NOMO-1 (cell line): ENCODE measurements around the gene IRF3.
A peak's percentile ranks its signal among the peaks of the same experiment; 100 is the strongest.
"Not testable (repeated sequence)": the region's sequence is repeated elsewhere in the genome, so short reads cannot be mapped to it uniquely, and the experiment has no call there.

Experiments
- DNase-seq, 2 experiments: peaks; one replicate each; lab custom pipeline; 2025; ENCODE audit not compliant: unreplicated experiment in 2 of 2; lab: John Stamatoyannopoulos, UW

Gene IRF3

DNA sequence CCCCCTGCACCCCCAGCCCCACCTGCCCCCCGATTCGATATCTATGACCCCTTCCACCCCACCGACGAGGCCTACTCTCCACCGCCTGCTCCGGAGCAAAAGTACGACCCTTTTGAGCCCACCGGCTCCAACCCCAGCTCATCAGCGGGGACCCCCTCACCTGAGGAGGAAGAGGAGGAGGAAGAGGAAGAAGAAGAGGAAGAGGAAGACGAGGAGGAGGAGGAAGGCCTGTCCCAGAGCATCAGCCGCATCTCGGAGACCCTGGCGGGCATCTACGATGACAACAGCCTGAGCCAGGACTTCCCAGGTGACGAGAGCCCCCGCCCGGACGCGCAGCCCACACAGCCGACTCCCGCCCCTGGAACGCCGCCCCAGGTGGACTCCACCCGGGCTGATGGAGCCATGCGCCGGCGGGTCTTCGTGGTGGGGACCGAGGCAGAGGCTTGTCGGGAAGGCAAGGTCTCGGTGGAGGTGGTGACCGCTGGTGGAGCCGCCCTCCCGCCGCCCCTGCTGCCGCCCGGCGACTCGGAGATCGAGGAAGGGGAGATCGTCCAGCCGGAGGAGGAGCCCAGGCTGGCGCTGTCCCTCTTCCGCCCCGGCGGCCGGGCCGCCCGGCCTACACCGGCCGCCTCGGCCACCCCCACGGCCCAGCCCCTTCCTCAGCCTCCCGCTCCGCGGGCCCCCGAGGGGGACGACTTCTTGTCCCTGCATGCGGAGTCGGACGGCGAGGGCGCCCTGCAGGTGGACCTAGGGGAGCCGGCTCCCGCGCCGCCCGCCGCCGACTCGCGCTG, 14.4 kb downstream of the IRF3 start:
- DNase-seq = no peak

DNA sequence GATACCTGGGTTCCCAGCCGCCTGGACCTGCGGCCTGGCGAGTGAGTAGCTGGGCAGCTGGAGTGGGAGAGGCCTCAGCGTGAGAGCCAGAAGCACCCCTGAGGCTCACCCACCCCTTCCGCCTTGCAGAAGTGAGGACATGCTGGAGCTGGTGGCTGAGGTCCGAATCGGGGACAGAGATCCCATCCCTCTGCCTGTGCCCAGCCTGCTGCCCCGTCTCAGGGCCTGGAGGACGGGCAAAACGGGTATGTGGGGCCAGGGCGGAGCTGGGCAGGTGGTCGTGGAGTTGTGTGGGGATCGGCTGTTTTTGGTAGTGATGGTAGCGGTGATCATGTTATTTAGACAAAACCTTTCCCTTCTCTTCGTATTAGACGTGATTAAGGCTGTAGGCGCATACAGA, 19.1 kb downstream of the IRF3 start:
- DNase-seq = no peak

DNA sequence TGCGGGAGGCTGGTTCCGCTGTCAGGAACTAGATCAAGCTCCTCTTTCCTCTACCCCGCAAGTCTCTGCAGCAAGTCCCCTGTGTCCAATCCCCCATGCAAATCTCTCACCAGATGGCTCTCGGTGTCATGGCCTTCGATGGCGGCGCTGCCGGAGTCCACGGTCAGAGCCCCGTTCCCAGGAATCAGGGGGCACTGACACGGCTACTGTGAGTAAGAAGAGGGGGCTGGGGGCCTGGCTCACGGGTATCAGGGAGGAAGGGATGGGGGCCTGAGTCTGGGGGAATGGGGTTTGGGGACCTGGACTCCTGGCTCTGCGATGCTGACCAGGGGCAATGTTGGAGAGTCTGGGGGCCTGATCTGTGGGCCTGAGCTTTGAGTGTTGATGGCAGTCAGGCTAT, 19.7 kb downstream of the IRF3 start:
- DNase-seq = no peak

DNA sequence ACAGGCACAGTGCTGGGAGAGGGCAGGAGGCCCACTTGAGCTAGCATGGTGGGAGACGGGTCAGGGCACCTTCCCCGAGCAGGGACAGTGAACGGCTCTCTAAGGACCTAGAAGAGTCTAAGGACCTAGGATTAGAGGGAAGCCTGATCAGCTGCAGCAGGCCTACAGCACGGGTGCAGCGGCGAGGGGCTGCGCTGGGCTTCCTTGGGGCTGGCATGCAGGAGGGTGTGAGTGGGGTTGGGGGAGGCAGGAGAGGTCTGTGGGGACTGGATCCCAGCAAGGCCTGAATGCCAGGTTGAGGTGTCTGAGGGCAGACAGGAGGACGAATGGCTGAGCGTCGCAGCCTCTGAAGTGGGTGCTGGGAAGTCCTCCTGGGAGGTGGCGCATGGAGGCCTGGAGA, 20.1 kb downstream of the IRF3 start:
- no peak for DNase-seq

DNA sequence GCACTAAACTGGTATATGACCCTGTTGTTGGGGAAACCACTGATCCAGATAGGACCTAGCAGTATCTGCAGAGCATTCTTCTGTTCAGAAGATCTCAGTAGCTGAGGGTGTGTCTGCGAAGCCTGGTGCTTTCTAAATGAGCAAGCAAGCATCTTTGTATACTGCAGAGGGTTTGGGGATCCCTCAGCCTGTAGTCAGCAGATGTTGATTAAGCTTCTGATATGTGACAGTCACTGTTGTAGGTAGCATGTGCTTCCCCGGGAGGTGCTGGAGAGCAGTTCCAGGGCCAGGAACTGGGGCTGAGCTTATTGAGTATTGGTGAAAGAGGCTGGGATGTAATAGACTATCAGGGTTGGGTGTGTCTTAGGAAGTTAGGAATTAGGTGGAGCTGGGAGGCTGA, 22.2 kb downstream of the IRF3 start:
- no peak for DNase-seq

DNA sequence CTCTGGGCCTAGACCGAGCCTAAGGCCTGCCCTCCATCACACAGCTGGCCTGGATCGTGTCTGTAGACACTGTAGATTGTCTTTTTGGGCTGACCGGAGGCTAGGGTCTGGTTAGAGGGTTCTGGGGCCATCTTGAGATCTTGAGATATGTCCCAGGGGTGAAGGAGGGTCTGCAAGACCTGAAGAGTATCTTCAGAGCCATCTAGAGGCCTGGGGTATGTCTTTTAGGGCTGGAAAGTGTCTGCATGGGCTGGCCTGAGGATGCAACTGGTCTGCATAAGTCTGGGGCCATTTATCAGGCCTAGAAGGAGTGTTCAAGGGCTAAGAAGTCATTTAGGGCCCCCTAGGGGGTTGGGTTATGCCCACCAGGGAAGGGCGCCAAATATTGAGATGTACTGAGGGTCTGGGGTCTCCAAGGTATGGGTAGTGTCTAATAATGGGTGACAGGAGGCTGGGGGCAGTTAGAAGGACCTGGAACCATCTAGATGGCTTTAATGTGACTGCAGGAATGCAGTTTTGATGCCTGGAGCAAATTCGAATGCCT, 23.1 kb downstream of the IRF3 start:
- peak in 1 of 2 experiments; percentile 7 for DNase-seq

DNA sequence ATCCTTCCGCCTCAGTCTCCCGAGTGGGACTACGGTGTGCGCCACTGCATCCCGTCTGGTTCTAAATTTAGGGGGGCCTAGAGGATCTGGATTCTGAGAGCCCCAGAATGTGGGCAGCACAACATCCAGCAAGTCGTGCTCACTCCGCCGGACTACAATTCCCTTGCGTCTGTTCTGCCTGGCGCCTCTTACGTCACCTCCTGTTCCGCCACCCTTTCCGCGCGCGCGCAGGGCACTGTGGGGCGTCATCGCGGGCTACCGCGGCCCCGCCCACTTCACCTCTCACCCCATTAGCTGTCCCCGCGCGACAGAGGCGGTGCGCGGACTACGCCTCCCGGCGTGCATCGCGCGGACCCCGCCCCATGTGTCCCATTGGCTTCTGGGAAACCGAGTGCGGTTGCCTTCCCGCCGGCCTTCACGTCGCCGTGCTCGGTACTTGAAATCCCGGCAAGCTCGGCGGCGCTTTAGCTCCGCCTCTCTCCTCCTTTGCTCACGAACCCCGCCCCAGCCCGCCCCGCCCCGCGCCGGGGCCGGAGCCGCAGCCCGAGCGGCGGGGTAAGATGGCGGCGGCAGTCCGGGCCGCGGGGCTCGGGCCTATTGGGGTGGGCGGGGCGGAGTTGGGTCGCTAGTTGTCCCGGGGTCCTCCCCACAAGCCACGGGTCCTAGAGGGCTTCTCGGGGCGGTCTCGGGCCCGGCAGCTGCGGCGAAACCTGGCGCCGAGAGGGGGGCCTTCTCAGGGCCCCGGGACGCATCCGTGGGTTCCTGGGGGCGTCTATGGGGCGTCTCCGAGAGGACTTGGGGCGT, 23.8 kb downstream of the IRF3 start, which contains the start of gene SCAF1:
SCAF1 (plus strand) TSS at position 522 of the 804 bp plus-strand sequence. CDS start 2,818 bp downstream, outside the sequence.
- DNase-seq = peak; percentile 98 to 99

DNA sequence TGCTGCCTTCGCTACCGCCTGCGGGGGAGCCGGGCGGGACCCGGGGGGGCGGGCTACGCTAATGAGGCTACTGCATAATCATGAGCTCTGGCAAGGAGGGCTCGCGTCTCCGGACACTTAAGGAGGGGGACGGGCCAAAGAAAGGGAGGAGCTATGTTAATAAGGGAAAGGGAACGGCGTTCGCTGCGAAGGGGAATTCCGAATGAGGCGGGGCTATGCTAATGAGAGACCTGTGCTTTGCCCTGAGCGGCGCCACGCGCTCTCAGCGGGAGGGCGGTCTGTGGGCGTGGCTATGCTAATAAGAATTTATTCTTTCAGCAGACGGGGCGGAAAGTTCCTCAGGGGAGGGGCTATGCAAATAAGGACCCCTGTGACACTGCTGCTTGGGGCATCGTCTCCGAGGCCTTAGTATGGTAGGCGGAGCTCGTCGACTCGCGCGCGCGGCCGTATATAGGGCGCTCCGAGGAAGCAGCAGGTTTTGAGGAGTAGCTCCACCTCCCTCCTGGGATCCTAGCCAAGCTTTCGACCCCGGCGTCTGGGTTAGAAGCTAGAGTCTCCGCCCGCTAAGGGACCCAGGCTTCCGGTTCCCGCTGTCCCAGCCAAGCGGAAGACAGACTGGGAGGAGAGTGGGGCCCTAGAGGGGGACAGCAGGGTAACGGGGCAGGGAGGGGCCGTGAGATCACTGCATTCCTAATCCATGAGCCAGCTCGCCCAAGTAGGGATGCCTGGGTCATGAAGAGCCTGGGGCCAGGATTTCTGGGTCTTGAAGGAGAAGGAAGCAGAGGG, 25.4 kb downstream of the IRF3 start, which contains the start of gene RRAS:
RRAS (minus strand) TSS at position 31 of the 786 bp plus-strand sequence. CDS start 45 bp downstream, outside the sequence.
- peak; percentile 100 for DNase-seq

DNA sequence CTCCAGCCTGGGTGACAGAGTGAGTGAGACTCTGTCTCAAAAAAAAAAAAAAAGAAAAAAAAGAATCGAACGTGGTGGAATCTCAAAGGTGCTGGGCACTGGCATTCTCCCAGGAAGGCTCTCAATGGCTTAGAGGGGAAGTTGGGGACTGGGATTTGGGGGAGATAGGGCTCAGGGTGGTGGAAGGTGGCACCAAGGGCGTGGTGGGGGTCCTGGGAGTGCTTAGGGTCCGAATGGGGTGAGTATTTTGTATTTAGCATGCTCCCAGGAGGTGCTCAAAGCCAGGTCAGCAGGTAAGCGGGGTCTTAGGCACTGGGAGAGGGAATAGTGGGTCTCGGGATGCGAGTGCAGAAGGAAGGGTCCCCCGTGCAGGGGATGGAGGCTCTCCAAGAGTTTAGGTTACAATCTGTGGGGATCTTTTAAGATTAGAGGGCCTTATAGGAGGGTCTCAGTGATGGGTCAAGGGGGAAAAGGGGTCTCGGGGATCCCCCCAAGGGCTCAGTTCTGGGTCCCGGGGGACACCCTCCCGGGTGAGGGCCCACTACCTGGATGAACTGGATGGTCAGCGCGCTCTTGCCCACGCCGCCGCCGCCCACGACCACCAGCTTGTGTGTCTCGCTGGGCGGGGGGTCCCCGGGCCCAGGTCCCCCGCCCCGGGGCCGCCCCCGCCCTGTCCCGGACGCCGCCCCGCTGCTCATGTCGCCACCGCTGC, 26.1 kb downstream of the IRF3 start:
- DNase-seq = no peak

DNA sequence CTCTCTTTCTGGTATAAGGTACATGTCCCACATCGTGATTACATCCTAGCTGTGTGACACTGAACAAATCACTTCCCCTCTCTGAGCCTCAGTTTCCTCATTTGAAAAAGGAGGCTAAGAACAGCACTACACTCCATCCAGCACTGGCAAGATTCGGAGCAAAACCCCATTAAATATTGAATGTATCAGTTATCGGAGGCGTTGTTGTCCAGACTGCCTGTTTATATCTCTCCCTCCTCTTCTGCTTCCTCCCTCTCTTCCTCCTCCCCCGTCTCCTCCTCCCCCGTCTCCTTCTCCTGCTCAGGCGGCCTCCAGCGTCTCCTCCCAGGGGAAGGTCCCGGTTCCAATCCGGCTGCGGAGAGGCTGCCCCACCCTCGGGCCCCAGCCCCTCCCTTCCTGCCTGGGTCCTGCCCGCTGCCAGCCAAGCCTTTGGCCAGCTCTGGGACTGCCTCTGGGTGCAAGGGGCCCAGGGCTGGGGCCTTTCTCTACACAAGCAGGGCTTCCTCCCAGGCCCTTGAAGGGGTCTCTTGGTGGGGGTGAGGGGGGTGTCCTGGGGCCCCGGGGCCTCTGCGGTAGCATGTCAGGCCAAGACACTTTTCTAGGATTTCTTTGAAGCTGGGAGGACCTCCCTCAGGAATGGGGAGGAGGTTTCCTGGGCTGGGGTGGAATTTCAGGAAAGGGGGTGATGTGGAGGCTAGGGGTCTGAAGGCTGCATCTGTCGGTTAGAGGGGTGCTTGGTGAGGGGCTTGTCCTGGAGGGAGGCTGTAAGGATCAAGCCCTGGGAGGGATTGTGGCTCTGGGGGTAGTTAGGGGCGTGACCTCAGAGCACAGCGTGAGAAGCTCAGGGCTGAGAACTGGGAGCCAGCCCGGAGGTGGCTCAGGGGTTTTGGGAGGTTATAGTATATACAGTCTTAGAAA, 27.6 kb downstream of the IRF3 start:
- DNase-seq = peak; percentile 4 to 24

DNA sequence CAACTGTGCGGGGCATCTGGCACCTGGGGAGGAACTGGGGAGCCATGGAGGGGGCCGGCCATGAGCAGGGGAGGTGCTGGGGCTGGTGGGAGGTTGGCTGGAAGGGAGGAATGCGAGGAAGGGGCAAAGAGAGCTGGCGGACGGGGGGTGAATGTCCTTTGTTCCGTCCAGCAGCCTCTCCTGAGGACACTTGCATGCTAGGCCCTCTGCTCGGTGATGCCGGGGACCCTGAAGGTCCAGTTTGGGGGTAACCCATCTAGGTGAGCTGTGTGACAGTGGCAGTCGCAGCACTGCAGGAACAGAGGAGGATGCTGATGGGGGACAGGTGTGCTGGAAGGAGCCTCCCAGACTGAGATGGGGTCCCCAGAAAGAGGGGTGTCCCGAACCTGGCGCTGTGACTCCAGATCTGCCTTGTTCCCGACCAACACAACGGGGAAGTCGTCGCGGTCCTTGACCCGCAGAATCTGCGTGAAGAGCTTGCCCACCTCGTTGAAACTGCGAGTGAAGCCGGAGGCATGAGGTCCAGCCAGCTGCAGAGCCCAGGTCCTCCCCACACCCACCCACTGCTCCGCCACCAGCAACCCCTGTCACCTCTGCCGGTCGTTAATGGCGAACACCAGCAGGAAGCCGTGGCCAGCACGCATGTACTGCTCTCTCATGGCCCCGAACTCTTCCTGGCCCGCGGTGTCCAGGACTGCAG, 29.3 kb downstream of the IRF3 start:
- no peak for DNase-seq

DNA sequence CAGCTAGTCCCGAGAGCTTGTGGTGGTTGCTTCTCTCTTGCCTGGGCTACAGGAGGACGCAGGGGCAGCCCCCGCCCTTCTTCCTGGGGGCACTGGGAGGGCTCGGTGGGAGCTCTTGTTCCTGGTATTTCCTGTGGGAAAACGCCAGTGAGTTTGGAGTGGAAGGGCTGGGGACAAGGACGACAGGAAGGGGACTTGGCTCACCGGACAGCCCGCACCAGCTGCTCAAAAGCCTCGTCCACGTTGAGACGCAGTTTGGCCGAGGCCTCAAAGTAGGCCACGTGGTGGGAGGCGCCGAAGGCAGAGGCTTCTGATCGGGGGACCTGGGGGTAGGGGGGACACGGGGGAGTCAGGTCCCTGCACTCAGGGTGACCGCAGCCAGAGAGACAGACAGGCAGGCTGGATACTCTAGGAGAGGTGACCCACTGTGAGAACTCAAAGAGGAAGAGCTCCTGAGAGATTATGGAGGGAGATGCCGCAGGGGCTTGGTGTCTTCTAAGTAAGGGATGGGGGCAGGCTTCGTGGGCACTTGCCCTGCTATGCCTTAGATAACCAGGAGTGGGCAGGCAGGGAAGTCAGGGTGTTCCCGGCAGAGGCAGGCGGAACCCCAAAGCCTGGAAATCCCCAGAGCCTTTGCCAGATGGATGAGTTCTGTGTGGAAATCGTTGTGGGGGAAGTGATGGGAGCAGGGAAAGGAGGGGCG, 30.0 kb downstream of the IRF3 start:
- no peak for DNase-seq

DNA sequence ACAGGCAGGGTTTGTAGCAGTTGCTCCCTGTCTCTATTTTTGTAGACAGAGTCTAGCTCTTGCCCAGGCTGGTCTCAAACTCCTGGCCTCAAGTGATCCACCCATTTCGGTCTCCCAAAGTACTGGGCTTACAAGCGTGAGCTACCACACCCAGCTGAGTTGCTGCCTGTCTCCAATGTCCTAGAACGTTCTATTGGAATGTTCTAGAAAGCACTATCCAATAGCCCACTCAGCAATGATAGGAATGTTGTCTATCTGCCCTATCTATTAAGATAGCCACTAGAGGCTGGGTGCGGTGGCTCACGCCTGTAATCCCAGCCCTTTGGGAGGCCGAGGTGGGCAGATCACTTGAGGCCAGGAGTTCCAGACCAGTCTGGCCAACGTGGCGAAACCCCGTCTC, 32.4 kb downstream of the IRF3 start:
- not testable (repeated sequence) for DNase-seq

DNA sequence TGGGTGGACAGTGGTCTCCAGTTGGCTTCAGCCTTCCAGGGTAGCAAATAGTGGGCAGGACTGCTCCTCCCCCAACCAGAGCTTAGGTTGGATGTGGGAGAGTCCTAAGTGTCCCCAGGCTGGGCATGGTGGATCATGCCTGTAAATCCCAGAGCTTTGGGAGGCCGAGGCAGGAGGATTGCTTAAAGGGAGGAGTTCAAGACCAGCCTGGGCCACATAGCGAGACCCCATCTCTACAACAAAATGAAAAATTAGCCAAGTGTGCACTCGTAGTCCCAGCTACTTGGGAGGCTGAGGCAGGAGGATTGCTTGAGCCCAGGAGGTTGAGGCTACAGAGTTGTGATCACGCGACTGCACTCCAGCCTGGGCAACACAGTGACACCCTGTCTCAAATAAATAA, 33.1 kb downstream of the IRF3 start:
- no peak for DNase-seq

DNA sequence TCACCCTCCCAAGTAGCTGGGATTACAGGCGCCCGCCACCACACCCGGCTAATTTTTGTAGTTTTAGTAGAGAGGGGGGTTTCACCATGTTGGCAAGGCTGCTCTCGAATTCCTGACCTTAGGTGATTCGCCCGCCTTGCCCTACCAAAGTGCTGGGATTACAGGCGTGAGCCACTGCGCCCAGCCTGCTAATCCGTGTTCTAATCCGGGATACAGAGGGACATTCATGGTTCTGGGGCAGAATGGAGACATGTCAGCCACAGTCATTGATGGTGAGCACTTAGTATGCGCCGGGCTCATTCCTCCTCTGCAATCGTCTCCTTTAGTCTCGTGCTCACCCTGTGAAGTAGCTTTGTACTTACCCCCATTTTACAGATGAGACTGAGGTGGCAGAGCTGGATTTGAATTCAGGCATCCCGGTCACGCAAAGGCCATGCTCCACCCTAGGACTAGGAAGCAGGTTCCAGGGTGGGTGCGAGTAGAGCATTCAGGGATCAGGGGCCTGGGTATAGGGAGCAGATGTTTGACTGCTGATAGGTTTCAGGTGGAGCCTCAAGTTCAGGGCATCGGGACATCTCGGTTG, 34.0 kb downstream of the IRF3 start:
- DNase-seq = no peak

DNA sequence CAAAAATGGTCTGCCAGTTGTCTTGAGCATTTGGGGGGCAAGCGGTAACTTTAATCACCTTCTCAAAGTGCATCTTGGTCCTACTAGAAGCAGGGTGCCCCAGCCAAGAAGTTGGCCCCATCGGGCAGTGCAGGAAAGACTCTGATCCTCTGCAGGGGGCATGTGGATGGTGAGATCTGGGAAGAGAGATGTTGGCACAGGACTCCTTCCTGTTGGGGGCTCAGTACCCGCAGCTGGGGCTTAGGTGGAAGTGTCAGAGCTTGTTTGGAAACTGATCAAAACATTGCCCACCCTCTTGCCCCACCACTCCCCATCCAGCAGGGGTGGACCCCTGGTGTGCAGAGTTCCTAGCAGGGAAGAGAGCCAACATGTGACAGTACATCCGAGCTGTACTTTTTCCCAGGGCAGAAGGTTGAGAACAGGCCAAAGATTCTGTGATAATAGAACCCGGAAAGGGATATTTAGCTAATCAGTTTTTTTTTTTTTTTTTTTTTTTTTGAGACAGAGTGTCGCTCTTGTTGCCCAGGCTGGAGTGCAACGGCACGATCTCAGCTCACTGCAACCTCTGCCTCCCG, 34.6 kb downstream of the IRF3 start:
- no peak for DNase-seq

DNA sequence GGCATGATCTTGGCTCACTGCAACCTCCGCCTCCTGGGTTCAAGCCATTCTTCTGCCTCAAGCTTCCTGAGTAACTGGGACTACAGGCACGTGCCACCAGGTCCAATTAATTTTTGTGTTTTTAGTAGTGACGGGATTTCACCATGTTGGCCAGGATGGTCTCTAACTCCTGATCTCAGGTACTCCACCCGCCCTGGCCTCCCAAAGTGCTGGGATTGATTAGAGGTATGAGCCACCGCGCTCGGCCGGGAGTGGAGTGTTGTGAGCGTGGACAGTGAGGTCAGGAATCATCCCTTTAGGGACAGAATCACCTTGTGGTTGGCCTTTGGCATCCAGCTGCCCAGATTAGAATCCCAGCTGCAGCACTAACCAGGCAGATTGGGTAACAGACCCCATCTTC, 36.0 kb downstream of the IRF3 start:
- DNase-seq = no peak
